Measurements from ENCODE around the gene PRKAR1B. TPM values are rescaled to one million over a fixed set of nuclear protein-coding genes. Genes with fewer than 3 reads are reported as not detected.

Gene PRKAR1B
- total RNA-seq, 1 donor from 2014 or later, result 81.9 TPM

DNA sequence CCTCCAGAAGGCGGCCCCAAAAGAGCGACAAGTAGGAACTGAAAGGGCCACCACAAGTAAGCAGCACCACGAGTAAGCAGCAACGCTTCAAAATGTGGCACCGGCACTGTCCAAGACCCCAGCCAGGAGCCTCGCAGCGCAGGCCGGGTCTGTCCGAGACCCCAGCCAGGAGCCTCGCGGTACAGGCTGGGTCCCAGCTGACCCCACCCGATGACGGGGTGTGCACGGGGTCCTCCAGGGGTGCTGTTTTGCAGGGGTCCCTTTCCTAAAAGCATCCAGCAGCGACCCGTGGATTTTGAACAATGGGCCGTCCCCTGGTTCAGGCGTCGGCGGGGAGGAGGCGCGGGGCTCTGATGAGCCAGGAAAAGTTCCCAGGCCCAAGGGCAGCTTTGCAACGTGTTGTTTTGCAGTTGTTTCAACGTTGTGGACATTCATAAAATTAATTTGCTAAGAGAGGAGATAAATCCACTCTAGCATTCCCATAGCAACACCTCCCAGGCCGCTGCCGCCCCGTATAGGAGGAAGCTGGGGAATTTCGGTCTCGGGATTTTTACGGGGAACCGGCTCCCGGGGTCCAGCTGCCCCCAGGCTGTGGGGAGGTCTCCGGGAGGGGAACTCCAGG lies 155.9 kb downstream of the PRKAR1B start:
- no peak for DNase-seq

DNA sequence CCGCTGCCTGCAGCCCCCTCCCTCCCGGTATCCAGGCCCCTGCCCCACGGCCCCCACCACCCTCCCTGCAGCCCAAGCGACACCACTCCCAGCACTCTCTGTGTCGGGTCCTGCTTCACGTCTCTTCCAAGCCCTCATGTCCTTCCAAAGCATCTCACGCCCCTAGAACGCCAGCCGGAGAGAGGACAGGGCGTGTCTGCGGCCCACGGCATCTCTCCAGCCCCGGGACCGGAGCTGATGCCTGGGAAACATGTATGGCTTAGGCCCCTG lies 156.3 kb downstream of the PRKAR1B start:
- no peak for DNase-seq

DNA sequence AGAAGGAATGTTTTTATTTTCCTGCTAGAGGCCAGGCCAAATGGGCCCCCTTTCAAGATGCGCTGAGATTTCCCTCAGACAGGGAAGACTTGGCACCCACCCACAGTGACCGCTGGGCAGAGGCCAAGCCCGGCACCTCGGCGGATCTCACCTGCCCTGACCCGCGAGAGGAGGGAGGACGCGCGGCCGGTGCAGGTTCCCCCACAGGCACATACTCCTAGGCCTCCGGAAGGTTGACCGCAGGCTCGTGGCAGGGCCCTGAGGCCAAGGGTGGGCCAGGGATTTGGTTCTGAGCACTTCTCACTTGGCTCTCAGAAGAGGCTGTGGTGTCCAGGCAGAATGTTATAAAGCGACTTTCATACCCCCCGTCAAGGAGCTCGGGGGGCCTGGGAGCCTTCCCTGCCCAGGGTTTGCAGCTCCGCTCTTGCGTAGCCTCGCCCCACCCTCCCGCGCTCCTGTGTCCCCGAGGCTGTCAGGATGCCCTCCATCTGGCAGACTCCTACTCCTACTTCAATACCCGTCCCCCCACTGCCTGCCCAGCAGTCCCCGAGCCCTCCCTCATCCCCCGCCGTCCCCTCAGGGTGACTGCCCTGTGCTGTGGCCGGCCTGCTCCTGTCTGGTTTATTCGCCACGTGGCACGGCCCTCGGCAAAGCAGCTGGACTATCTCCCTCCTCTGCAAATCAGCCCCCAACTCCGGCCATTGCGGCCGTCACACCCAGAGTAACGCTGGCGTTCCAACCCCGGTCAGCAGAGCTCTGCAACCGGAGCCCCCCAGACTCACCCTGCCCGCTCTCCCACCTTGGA lies 156.9 kb downstream of the PRKAR1B start:
- DNase-seq, result no peak

DNA sequence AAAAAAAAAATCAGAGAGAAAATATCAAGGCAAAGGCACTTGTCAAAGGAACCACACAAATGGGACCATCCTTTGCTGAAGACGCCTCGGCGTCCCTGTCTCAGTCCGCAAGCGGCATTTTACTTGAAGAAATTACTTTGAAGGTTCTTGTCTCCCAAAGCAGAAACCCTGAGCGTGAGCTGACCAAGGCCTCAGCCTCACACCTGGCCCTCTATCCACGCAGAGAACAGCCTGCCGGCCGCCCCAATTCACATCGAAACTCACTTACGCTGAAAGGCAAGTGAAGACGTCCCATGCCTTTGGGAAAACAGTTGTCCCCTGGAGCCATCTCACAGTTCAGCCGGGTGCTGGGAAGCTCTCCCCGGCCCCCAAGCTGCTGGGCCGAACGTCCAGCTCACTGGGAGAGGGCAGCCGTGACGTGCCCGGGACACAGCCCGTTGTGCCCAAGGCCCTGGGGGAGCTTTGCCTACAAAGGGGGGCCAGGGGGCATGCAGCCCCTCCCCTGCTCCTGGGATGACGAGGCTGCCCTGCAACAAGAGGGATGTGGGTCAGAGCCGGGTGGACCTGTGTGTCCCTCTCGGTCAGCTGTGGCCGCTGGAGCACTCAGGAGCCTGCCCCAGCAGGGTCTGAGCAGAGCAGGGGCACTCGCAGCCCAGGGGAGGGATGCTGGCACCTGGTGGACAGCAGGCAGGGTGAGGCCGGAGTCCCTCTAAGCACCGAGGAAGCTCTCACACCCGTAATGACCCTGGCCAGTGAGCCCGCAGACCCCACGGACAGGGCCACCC lies 157.8 kb downstream of the PRKAR1B start:
- no peak for DNase-seq

DNA sequence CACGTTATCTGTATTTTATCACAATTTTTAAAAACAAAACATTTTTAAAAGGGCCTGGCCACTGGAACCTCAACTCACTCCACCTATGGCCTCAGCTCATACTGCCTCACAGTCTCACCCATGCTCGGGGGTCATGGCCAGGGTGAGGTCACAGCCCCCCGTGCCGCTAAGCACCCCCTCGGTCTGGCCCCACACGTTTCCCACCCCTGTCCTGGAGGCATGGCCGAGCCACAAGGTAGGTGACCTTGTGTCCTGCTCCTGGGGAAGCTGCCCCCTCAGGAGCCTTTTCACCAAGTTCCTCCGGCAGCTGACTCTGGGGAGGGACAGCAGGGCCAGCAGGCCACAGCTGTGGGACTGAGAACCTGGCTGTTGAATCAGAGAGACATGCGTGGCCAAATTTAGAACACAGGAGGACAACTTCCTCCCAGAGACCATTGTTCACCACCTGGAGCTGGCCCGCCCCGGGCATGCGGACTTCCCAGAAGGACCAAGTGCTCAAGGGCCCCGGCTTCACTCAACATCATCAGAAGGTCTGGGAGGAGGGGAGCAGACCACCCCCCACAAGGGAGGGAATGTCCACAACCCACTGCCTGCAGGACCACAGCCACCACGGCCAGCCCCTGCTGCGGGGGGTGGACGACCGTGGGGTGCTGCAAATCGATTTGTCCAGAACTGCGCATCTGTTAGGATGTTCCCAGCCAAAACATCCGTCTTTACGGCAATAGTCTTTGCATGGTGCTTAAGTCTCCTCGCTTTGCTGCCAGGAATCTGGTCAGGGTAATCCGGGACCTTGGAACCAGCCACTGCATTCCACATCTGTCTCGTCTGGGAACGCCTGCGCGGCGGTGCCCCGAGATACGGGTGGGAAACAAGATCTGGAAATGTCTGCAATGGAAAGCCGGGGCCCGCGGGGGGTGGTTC lies 158.8 kb downstream of the PRKAR1B start:
- DNase-seq, result no peak

DNA sequence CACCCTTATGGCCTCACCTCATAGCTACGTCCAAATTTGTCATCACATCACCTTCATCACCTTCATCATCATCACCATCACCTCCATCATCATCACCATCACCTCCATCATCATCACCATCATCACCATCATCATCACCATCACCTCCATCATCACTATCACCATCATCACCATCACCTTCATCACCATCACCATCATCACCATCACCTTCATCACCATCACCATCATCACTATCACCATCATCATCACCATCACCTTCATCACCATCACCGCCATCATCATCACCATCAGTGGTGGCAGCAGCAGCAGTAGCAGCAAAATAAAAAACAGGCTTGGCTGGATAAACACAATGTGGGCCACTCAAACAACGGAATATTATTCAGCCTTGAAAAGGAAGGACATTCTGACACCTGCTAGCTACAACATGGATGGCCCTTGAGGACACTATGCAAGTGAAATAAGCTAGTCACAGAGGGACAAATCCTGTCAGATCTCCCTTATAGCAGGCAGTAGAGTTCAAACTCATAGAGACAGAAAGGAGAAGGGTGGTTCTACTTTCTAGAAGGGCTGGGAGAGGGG lies 159.7 kb downstream of the PRKAR1B start:
- no peak for DNase-seq

DNA sequence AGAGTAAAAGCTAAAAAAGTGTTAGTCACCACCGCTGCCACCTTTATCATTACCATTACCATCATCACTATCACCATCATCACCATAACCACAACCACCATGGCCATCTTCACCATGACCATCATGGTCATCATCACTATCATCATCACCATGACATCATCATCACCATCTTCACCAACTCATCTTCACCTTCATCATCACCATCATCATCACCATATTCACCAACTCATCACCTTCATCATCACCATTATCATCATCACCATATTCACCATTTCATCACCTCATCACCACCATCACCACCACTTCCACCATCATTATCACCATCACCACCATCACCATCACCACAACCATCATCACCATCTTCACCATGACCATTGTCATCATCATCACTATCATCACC lies 161.0 kb downstream of the PRKAR1B start:
- no peak for DNase-seq

DNA sequence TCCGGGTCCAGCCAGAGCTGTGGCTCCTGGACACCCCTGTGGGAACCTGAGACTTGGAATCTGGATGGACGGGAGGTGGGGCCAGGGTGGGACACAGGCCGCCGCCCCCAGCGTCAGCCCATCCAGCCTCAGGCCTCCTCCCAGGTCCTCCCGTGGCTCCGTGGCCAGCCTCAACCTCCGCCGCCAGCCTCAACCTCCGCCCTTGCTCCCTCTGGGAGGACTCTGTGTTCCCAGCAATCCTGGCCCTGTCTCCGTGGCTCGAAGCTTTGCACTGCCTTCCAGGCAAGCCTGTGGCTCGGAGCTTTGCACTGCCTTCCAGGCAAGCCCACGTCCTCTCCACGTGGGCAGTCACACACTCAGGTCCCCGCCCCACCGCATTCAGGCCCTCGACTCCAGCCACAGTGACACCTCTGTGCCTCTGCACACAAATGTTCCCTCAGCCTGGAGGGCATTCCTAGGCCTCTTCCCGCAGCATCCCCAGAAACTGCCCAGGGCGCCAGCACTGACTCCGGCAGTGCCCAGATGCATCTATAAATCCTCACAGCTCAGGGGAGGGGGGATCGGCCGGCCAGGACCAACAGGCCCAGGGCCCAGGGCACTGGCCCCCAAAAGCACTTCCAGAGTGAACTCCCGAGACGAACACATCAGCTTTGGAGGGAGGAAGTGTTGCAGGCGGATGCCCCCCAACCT lies 162.8 kb downstream of the PRKAR1B start:
- DNase-seq, result no peak

DNA sequence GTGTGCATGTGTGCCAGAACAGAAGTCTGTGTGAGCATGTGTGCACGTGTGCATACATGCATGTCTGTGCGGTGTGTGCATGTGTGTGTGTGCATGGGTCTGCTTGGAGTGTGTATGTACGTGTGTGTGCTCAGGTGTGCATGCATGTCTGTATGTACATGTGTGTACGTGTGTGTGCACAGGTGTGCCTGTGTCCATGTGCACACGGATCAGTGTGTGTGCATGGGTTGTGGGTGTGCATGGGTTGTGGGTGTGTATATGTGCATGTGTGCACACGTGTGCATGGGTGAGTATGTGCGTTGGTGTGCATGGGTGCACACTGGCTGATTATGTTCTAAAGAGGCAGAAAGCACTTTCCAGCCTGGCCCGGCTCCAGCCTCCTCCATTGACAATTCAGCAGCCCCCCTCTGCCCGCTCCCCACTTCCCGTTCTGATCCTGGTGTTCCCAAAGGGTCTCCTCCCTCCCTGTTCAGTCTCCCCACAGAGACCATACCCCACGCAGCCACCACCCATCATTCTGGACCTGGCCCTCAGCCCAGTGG lies 163.4 kb downstream of the PRKAR1B start:
- no peak for DNase-seq

DNA sequence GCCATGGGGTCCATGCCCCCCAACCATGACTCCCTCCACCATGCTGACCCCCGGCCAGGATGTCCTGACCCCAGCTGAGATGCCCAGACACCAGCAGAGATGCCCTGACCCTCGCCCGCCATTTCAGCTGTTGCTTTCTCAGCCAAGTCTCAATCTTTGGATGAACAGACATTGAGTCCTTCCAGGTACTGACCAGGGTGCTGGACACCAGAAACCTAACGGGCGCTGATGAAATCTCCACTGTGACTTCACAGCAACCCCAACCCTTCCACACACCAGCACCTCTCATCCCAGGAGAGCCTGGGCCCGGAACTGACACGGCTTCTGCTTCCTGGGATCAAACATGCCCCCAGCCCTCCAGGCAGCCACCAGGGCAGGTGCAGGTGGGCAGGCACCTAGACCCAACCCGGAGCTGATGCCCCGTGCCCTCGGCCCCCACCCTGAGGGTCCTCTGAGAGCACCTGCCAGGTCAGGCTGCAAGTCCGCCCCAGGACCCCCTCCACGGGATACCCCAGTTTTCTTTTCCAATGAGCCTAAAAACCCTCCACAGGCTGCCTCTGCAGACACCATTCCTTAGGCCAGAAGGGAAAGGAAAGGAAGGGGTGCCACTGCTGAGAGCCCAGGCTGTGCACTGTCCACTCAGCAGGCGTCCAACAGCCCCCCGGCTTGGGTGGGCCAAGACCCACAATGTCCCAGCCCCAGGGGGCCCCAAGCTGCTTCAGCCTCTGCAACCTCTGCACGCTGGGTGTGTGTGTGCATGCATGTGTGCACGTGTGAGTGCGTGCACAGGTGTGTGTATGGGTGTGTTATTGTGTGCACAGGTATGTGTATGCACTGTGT lies 164.1 kb downstream of the PRKAR1B start:
- DNase-seq, result no peak

DNA sequence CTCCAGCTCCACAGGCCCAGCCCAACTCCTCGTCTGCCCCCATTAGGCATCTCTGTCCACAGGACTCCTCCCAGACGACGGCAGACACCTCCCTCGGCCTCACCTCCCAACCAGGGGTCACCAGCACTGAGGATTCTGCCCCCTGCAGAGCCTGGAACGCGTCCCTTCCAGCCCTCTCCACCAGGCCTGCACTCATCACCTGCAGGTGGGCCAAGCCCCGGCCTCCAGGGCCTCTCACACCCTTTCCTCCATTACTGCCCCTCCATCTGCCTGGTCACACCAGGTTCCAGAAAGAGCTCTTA lies 164.8 kb downstream of the PRKAR1B start:
- no peak for DNase-seq

DNA sequence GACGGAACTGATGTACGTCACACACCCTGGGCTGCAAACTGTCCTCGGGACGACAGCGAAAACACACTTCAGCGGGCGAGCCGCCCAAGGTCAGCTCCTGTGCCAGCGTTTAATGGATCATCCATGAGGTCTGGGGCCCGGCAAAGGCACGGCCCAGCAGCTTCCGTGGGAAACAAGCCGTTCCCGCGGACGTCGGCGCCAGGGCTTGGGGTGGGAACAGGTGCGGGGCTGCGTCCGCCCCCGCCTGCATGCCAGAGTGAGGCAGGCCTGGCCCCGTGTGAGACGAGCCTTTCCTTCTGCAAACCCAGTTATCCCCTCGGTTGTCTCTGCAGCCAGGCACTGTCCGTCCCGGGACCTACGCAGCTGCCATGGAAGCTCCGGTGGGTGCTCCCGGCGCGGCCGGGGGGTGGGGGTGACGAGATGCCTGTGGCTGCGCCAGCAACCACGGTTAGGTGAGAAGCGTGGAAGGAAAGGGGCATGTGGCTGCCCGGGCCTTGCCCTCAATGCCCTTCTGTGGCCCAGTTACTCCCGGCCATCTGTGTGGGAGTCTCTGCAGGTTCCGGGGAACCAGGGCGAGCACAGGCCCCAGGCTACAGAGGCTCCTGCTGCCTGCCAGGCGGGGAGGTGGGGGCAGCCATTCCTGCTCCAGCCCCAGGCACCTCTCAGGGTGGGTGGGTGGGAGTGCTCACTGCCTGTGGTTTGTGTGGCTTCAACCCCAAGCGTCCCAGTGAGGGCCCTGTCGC lies 165.3 kb downstream of the PRKAR1B start:
- DNase-seq, result no peak

DNA sequence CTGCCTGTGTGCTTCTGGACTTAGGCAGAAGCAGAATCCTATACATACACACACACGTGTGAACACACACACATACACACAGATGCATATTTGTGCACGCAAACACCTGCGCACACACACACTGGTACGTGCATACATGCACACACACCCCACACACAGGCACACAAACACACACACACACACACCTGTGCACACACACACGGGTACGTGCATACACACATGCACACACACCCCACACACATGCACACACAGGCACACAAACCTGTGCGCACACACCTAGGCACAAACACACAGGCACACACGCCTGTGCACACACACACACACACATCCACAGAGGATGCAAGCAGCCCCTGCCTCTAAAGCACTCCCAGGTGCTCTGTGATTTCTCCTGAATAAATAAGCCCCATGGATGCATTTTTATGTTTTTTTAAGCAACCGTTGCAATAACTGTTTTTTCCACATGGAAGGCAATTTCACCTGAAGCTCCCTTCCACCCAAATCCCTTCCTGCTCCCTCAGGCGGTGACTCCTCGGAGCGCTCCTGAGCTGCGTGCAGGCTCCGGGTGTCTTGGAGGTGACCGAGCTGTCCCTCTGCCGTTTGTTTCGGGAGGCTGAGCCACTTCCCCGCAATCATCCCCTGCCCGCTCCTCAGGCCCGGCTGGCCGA lies 166.0 kb downstream of the PRKAR1B start:
- DNase-seq, result no peak

DNA sequence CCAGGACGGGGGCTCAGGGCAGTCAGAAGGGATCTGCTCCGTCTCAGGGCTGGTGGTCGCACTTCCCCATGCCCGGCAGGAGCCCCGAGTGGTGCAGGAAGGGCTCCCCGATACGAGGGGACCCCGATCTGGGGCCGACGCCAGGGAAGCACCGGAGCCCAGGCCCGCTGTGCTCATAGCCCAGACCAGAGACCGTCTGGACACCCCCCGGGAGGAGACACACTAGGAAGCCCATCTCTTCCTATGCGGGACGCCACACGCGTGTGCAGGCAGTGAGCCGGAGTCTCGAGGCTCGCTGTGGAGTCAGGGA lies 167.7 kb downstream of the PRKAR1B start:
- DNase-seq, result no peak

DNA sequence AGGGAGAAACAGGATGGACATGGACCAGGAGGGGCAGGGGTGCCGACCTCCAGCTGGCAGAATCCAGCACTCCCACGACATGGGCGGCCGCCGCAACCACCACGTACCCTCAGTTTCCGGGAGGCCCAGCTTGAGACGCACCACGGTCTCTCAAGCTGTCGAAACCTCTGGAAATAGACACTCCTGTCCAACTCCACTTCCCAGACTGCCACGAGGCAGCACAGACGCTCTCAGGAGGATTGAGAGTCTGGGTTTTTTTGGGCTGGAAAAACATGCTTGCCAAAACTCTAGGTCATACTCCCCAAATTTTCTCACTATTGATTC lies 169.6 kb downstream of the PRKAR1B start:
- no peak for DNase-seq

DNA sequence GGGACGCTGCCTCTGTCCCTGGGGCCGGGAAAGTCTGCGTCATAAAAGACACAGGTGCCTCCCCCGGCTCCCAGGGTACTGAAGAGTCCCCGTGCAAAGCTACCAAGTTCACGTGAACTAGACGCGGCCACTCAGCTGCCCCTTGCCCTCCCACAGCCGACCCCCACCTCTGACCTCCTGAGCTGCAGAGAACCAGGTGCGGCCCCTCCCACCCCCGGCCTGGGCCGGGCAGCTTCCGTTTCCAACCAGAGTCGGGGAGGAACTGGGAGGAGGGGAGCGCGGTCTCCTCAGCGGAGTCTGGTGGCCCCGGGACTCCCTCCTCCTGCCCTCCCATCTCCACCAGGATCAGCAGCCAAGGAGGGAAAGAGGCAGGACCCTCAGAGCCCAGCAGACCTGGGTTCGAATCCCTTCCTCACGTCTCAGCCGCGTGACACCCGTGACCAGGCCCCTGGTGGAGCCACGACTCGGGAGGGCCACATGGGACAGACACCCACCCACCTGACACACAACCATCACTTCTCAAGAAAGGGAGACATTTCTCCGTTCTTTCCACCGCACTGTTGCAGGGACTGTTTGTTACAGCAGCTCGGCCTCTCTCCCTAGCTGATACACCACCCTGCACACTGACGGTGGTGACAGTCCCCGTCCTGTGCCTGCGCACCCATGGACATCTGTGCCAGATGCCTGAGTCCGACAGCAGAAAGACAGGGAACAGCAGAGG lies 170.1 kb downstream of the PRKAR1B start:
- DNase-seq, result no peak

DNA sequence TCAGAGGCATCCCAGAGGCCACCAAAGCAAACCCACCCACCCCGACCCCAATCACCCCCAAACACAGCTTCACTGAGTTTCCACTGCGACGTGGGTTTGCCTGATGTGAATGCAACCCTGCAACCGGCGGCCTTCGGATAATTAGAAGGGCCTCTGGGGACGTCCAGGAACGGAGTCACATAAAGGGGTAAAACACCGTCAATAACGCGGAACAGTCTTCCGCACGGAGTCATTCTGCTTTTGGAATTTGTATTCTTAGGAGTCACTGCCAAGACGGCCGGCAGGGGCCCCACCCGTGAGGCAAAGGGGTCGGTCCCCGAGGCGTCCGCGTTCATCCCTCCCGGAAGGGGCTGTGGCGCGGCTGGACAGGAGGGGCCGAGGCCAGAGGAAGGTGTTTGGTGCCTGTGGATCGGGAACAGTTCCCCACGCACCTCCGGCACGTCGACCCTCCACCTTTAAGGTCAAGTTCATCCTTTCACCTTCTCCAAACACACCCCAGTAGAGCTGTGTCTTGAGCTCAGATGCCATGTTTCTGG lies 170.7 kb downstream of the PRKAR1B start:
- DNase-seq, result no peak

DNA sequence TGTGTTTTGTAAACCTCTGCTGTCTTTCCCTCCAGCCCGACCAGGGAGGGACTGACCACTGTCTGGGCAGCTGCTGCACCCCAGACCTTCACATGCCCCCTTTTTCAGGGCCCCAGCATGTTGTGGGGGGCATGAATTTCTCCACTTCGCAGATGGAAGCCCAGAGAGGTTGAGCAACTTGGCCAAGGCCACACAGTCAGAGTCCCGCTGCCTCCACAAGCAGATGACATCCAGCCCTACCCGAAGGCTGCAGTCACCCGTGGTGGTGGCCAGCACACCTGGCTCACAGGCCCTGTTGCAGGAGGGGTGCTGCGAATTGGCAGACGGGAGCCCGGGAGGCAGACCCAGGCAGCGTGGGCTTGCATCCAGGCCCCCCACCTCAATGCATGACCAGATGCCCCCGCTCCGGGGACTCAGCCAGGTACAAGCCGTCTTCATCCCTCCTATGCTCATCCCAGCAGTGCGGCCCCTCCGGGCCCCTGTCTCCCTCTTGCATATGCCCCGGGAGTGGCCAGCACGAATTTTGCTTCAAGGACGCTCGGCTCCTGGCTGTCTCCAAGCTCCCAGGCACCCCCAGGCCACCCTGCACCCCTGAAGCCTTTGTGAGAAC lies 171.4 kb downstream of the PRKAR1B start:
- no peak for DNase-seq

Measured in occipital lobe (tissue), 2 donors.